ENCODE results near the gene VAMP4. TPM values are rescaled to one million over a fixed set of nuclear protein-coding genes. Genes with fewer than 3 reads are reported as not detected.

Gene VAMP4
- total and polyA plus RNA-seq, 12 donors: 4.1 to 12.5 (median 8.1) TPM

DNA sequence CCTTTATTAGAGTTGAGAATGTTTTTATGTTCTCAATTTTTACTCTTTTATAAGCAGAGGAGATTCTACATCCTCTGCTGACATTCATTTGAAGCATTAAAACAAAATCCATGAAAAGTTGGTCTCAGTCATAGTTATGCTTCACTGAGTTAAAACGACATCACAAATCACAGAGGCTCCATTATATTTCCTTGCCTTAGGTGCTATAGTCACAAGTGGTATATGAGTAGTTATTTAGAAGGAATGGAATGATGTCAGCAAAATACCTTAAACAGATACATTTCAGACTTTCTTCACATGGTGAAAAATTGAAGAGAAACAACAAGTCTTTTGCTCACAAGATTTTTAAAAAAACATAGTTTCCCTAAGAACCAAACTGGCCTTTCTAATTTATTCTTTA, 27.9 kb upstream of the VAMP4 start:
- Histone ChIP-seq H3K36me3 (no peaks in the 10 kb centered on the region), H3K27me3 (peaks cover 0 to 4% (median 0%) of the 10 kb centered on the region in 7 donors), H3K4me3 (no peak overlapping the region), H3K4me1 (peaks cover 0 to 9% (median 0%) of the 10 kb centered on the region in 9 donors), H3K27ac (no peak overlapping the region), H3K9me3 (no peaks in the 10 kb centered on the region)
- WGBS, 2 donors: 83 to 93% methylated on average over 1 of the region's 1 CpG
- TF ChIP-seq, protein P1, sequence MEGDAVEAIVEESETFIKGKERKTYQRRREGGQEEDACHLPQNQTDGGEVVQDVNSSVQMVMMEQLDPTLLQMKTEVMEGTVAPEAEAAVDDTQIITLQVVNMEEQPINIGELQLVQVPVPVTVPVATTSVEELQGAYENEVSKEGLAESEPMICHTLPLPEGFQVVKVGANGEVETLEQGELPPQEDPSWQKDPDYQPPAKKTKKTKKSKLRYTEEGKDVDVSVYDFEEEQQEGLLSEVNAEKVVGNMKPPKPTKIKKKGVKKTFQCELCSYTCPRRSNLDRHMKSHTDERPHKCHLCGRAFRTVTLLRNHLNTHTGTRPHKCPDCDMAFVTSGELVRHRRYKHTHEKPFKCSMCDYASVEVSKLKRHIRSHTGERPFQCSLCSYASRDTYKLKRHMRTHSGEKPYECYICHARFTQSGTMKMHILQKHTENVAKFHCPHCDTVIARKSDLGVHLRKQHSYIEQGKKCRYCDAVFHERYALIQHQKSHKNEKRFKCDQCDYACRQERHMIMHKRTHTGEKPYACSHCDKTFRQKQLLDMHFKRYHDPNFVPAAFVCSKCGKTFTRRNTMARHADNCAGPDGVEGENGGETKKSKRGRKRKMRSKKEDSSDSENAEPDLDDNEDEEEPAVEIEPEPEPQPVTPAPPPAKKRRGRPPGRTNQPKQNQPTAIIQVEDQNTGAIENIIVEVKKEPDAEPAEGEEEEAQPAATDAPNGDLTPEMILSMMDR (IDR thresholded peaks at IDR 0.05): no peak
- DNase-seq (no peak), ATAC-seq (no peak)
- intact Hi-C loops (cut with DNase I): no loop called here

DNA sequence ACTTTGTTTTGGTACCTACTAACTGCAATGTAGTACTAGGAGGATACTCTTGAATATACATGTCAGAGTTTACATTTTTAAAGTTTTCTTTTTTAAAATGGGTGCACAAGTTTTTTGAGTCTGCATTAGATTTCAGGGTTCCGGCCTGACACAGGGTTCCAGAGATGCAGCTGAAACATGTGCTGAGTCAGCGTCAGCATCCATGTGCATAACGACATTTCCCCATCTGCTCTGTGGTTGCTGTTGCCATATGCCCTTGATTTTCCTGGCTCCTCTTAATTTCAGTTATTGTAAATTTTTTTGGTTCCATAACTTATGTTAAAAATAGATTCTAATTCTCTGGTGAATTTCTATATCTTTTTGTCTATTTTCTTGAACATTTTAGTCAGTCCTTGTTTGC, 27.3 kb upstream of the VAMP4 start:
- TF ChIP-seq, protein P1 (IDR thresholded peaks at IDR 0.05): no peak
- Histone ChIP-seq H3K27me3 (no peaks in the 10 kb centered on the region), H3K27ac (no peak overlapping the region), H3K36me3 (no peaks in the 10 kb centered on the region), H3K9me3 (no peaks in the 10 kb centered on the region), H3K4me3 (no peak overlapping the region), H3K4me1 (peaks cover 0 to 9% (median 0%) of the 10 kb centered on the region in 9 donors)
- 71 to 82% methylated on average over 3 of the region's 3 CpGs for WGBS, 2 donors
- intact Hi-C loops (cut with DNase I): no loop called here
- ATAC-seq (no peak), DNase-seq (no peak)

GRCh38 chr1:171763764-171764163, 21.9 kb upstream of the VAMP4 start:
- intact Hi-C loops (cut with DNase I): no loop called here
- TF ChIP-seq, protein P1 (IDR thresholded peaks at IDR 0.05): no peak
- no peak for DNase-seq
- ATAC-seq: no peak
- WGBS, 2 donors: 83 to 91% methylated on average over 6 of the region's 6 CpGs
- H3K9me3 ChIP-seq: no peaks in the 10 kb centered on the region
- peaks cover 0 to 9% (median 0%) of the 10 kb centered on the region in 9 donors for H3K4me1 ChIP-seq
- H3K27ac ChIP-seq: no peak overlapping the region
- H3K36me3 ChIP-seq: no peaks in the 10 kb centered on the region
- no peak overlapping the region for H3K4me3 ChIP-seq
- peaks cover 0 to 3% (median 0%) of the 10 kb centered on the region in 7 donors for H3K27me3 ChIP-seq

GRCh38 chr1:171762143-171762563, 20.3 kb upstream of the VAMP4 start:
- intact Hi-C loops (cut with DNase I): no loop called here
- TF ChIP-seq, protein P1 (IDR thresholded peaks at IDR 0.05): no peak
- Histone ChIP-seq H3K27ac (no peak overlapping the region), H3K36me3 (no peaks in the 10 kb centered on the region), H3K9me3 (no peaks in the 10 kb centered on the region), H3K4me3 (no peak overlapping the region), H3K4me1 (peaks cover 0 to 7% (median 0%) of the 10 kb centered on the region in 9 donors), H3K27me3 (peaks cover 0 to 3% (median 0%) of the 10 kb centered on the region in 7 donors)
- ATAC-seq: no peak
- DNase-seq: no peak
- 90 to 92% methylated on average over 6 of the region's 6 CpGs for WGBS, 2 donors

Measured in heart right ventricle (tissue), 16 donors.